H7 (cell line): ENCODE data around the gene UMODL1. TPM values are rescaled to one million over a fixed set of nuclear protein-coding genes. Genes with fewer than 3 reads are reported as not detected.

ENCODE experiments used
- DNase-seq: peaks from one replicate; pipeline ENCODE4 v3.0.0; 2012
- H3K27me3 ChIP-seq: 2 replicates; pipeline ENCODE4 v1.6.0; 2011; ENCODE audit warnings: mild to moderate bottlenecking, low read length; ENCODE audit not compliant: control insufficient read depth, insufficient read depth
- H3K36me3 ChIP-seq: replicated peaks from 2 replicates; pipeline ENCODE4 v1.5.1; 2011; ENCODE audit warnings: low read length; ENCODE audit not compliant: control insufficient read depth, insufficient read depth
- H3K4me3 ChIP-seq: 2 replicates; pipeline ENCODE4 v1.5.1; 2011; ENCODE audit warnings: low read depth, mild to moderate bottlenecking, control low read depth, low read length, moderate library complexity; ENCODE audit not compliant: insufficient read depth
- total RNA-seq: library from RNA; depleted of rRNA; stranded (reverse); fragments of >200 nt; shearing (Covaris generic); gene quantifications from 2 replicates; pipeline ENCODE4 v1.2.3, GENCODE V29; 2014

UMODL1 gene
- total RNA-seq, 1 experiment from 2014 or later = 0.73 TPM

- no peaks in the 10 kb centered on the region for H3K36me3 ChIP-seq
- no peak overlapping the region for H3K4me3 ChIP-seq
- no peaks in the 10 kb centered on the region for H3K27me3 ChIP-seq
- no peak for DNase-seq
These were observed 78.7 kb downstream of the UMODL1 start for GRCh38 chr21:42149656-42150473.

DNA sequence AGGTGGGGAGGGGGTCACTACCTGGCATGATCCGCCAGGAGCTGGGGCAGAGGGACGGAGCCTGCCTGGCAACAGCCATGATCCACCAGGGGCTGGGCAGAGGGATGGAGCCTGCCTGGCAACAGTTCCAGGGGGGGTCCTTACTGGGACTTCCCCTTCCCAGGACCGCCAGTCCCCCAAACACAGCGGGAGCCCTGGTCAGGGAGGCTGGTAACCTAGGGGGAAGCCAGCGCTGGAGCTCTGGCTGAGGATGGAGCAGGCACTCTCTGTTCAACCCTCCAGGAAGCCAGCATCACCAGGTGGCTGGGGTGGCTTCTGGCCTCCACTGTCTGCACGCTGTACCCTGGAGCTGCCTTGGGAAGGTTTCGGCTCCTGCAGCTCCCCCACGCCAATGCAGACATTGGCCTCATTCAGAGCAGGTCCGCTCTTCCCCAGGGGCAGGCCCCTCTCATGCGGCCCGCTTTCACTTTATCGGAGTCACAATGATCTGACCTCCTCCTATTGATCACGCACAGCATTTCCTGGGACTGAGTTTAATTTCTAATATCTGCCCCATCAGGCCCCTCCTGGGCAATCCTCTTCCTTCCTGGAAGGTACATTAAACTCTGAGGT is 79.5 kb downstream of the UMODL1 start:
- H3K36me3 ChIP-seq = no peaks in the 10 kb centered on the region
- DNase-seq = no peak
- no peaks in the 10 kb centered on the region for H3K27me3 ChIP-seq
- H3K4me3 ChIP-seq = no peak overlapping the region

- Histone ChIP-seq H3K36me3 (no peaks in the 10 kb centered on the region), H3K4me3 (no peak overlapping the region), H3K27me3 (no peaks in the 10 kb centered on the region)
- no peak for DNase-seq
These were observed 80.2 kb downstream of the UMODL1 start for GRCh38 chr21:42151148-42151947.

DNA sequence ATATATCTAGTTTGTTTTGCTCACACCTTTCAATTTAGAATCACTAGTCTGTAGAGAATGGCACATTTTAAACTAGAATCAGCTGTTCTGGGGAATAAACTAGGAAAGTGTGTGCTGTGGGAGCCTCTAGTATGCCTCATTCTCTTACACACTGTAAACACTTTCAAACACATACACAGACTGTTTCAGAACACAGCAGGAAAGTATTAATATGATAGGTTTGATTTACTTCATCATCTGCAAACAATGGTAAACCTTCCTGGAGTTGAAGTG is 80.8 kb downstream of the UMODL1 start:
- H3K4me3 ChIP-seq = no peak overlapping the region
- no peaks in the 10 kb centered on the region for H3K36me3 ChIP-seq
- no peak for DNase-seq
- H3K27me3 ChIP-seq = no peaks in the 10 kb centered on the region

- DNase-seq = no peak
- no peaks in the 10 kb centered on the region for H3K36me3 ChIP-seq
- no peaks in the 10 kb centered on the region for H3K27me3 ChIP-seq
- H3K4me3 ChIP-seq = no peak overlapping the region
These were observed 82.0 kb downstream of the UMODL1 start for GRCh38 chr21:42153046-42153686.

DNA sequence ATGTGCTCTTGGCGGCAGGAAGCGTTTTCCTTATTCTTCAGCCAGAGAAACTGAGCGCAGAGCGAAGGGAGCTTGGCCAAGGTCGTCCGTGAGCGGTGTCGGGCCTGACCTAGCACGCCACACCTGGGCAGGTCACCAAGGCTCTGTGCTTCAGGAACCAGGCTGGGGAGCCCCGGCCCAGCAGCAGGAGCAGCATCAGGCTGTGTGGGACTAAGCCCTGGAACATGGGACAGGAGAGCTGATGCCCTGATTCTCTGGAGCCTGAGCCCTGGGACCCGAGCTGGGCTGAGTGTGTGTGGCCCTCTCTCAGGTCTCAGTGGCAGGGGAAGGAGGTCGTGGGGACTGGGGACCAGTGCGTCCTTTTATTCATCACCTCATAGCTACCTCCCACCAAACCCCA is 82.6 kb downstream of the UMODL1 start:
- no peaks in the 10 kb centered on the region for H3K27me3 ChIP-seq
- DNase-seq = peak; percentile 34
- H3K36me3 ChIP-seq = no peaks in the 10 kb centered on the region
- H3K4me3 ChIP-seq = no peak overlapping the region

DNA sequence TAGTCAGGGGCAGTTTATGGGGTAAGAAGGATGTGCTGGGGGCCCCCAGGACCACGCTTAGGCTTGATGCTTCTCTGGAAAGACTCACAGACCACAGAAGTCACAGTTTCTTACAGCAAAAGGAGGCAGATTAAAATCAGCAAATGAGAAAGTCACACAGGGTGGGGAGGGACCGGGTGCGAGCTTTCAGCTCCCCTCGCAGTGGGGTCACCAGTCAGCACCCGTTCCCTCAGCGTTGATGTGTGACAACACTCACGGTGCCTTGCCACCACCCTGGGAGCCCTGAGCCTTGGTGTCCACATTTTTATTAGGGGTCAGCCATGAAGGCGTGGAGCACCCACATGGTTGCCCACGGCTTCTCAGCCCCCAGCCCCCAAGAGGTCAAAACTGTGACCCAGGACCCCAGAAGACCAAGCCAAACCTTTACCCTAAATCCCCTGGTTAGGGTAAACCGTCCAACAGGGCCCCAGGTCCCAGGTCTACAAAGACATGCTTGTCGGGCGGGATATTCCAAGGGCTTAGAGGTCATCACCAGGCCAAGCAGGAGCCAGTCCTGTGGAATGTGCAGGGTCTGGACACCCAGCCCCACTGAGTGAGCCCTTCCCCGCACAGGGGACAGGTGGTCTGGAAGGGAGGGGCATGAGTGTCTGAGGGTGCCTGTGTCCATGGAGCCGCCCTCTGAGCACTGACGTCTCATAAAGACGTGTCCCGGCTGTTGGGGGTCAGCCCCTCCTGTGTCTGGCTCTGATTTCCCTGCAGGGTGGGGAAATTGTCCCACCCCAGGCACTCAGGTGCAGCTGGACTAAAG is 83.3 kb downstream of the UMODL1 start:
- Histone ChIP-seq H3K27me3 (no peaks in the 10 kb centered on the region), H3K36me3 (no peaks in the 10 kb centered on the region), H3K4me3 (no peak overlapping the region)
- DNase-seq = no peak

DNA sequence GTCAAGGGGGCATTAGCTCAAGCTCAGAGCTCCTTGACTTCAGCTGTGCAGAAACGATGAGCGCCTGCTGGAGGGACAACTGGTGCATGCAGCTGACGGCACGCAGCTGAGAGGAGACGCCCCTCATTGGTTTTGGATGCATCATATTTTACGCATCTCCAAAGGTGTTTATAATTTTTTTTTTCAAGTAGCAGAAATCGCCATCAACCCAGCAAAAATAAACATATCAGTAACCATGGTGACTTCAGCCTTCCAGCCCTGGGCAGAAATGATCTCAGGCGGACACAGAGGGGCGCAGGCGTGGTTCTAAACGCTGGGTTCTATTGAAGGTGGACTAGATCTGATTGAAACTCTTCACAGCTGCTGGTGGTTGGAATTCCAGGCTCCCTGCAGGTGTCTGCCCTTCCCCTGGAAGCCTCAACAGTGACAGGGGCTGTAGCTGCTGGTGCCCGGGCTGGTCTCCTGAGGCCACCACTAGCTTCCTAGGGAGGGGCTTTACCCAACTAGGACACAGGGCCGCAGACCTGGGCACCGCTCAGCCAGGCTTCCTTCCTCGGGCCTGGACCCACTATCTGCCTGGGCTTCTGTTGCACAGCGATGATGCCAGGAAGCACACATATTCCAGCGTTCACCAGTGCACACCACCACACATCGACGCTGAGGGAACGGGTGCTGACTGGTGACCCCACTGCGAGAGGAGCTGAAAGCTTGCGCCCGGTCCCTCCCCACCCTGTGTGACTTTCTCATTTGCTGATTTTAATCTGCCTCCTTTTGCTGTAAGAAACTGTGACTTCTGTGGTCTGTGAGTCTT is 84.1 kb downstream of the UMODL1 start:
- no peaks in the 10 kb centered on the region for H3K27me3 ChIP-seq
- H3K36me3 ChIP-seq = no peaks in the 10 kb centered on the region
- peak; percentile 41 for DNase-seq
- no peak overlapping the region for H3K4me3 ChIP-seq

- H3K27me3 ChIP-seq = no peaks in the 10 kb centered on the region
- peak; percentile 47 for DNase-seq
- no peak overlapping the region for H3K4me3 ChIP-seq
- H3K36me3 ChIP-seq = no peaks in the 10 kb centered on the region
These were observed 85.8 kb downstream of the UMODL1 start for GRCh38 chr21:42156690-42157605.

DNA sequence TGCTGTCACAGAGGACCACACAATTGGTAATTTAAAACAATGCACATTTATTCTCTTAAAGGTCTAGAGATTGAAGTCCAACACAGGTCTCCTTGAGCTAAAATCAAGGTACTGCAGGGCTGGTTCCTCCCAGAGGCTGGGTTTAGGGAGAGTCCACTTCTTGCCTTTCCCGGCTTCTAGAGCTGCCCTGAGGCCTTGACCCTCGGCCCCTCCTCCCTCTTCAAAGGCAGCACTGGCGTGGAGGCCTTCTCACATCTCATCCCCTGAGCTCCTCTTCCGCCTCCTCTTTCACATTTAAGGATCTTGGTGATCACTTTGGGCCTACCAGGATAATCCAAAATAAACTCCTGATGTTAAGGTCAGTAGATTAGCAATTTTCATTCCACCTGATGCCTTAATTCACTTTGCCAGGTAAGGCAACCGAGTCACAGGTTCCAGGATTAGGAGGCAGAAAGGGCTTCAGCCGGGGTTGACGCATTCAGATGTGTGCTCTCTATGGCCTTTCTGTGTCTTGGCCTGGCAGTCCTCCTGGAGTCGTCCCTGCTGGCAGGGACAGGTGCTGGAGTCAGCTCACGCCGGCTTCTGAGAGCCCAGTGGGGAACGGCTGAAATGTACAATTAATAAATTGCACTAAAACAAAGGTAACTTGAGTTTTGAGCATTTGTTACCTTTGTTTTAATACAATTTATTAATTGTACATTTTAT is 86.6 kb downstream of the UMODL1 start:
- Histone ChIP-seq H3K4me3 (no peak overlapping the region), H3K27me3 (no peaks in the 10 kb centered on the region), H3K36me3 (no peaks in the 10 kb centered on the region)
- DNase-seq = no peak

DNA sequence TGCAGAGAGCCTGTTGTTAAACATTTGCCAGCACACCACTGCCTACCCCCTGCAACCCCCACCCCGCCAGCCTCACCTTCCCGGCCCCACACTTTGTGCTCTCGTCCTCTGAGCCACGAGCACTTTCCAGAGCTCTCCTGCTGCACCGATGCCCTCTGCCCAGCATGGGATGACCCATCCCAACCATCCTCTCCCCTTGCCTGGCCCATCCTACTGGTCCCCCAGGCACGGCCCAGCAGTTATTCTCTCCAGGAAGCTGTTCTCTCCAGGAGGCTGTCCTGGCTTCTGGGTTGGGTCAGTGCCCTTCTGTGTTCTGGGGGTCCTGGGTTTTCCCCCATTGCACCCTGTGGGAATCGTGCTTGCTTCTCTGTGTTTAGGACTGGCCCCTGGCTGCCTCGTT is 87.7 kb downstream of the UMODL1 start:
- no peak overlapping the region for H3K4me3 ChIP-seq
- no peaks in the 10 kb centered on the region for H3K27me3 ChIP-seq
- H3K36me3 ChIP-seq = no peaks in the 10 kb centered on the region
- peak; percentile 42 for DNase-seq

- DNase-seq = no peak
- H3K36me3 ChIP-seq = no peaks in the 10 kb centered on the region
- no peak overlapping the region for H3K4me3 ChIP-seq
These were observed 88.5 kb downstream of the UMODL1 start for GRCh38 chr21:42159560-42160110.

More at GRCh38 chr21:42159560-42160110, 88.5 kb downstream of the UMODL1 start:
- H3K27me3 ChIP-seq = no peaks in the 10 kb centered on the region
